HepG2 (cell line): ENCODE results near the gene UBE3B. TPM values are rescaled to one million over a fixed set of nuclear protein-coding genes. Genes with fewer than 3 reads are reported as not detected.

Source experiments
- ATAC-seq: fragments of 200-7000 bp; cut with Tn5 transposase; 3 replicates; pipeline ENCODE4 v1.9.1; 2020; ENCODE audit warnings: mild to moderate bottlenecking, moderate library complexity
- BruUV-seq: library from RNA; stranded (reverse); fragments of 400-500 nt; replicated peaks from 2 replicates; lab custom pipeline; 2021; lab: Mats Ljungman, UMichigan
- CTCF ChIA-PET: fragments of 300-600 bp; formaldehyde crosslinking; extraction: SDS; loops from one replicate; lab custom pipeline; 2021; ENCODE audit warnings: low total read pairs, inconsistent platforms, low intra/inter-chr PET ratio; lab: Yijun Ruan, JAX
- POLR2A ChIA-PET: fragments of 350-600 bp; sonication (Branson Sonifier 250); formaldehyde crosslinking; loops from one replicate; lab custom pipeline; 2020; ENCODE audit warnings: antibody characterized with exemption, inconsistent platforms; lab: Yijun Ruan, JAX
- DNase-seq: peaks from one replicate; pipeline ENCODE4 v3.0.0-alpha.2; 2015; ENCODE audit warnings: low spot score
- FAIRE-seq: peaks from 3 replicates; lab custom pipeline; 2011; peaks lifted over from hg19 to GRCh38; lab: Jason Lieb, UNC
- H2AFZ ChIP-seq: one replicate; pipeline ENCODE4 v1.6.1; 2011; ENCODE audit warnings: low read length, inconsistent platforms
- H3K27ac ChIP-seq: fragments of 300-600 bp; 3 replicates; pipeline ENCODE4 v1.8.0; 2011; ENCODE audit warnings: mixed run types, mild to moderate bottlenecking, mixed read lengths, low read length, inconsistent platforms; ENCODE audit not compliant: insufficient read depth; ENCODE audit errors: extremely low read length
- H3K27me3 ChIP-seq, 2 experiments: fragments of 200-600 bp in 1 of 2; 2 replicates in 1 of 2; 3 replicates in 1 of 2; pipeline versions ENCODE4 v1.6.0 to v1.8.0; 2011; ENCODE audit warnings: low read length in 2 of 2, mild to moderate bottlenecking in 2 of 2, moderate library complexity in 2 of 2, inconsistent platforms in 1 of 2; ENCODE audit not compliant: insufficient read depth in 2 of 2, control insufficient read depth in 1 of 2
- H3K36me3 ChIP-seq, 2 experiments: fragments of 200-600 bp in 1 of 2; replicated peaks in 1 of 2; 2 replicates in 1 of 2; 3 replicates in 1 of 2; pipeline versions ENCODE4 v1.5.1 to v1.8.0; 2011; ENCODE audit warnings: low read length in 2 of 2, inconsistent platforms in 1 of 2; ENCODE audit not compliant: insufficient read depth in 2 of 2, control insufficient read depth in 1 of 2
- H3K4me1 ChIP-seq: 2 replicates; pipeline ENCODE4 v1.5.1; 2012; ENCODE audit warnings: low read length, inconsistent platforms; ENCODE audit not compliant: insufficient read depth
- H3K4me2 ChIP-seq: 2 replicates; pipeline ENCODE4 v1.6.0; 2011; ENCODE audit warnings: low read depth, low read length, inconsistent platforms
- H3K4me3 ChIP-seq, 3 experiments: fragments of 200-600 bp in 1 of 3; sonication (generic), shearing (Covaris generic) in 1 of 3; replicated peaks in 1 of 3; 2 replicates each; pipeline ENCODE4 v1.5.1; 2011 to 2016; ENCODE audit warnings: low read length in 3 of 3, inconsistent platforms in 2 of 3, low read depth in 2 of 3, mild to moderate bottlenecking in 2 of 3, control low read depth in 1 of 3, mixed read lengths in 1 of 3; ENCODE audit not compliant: insufficient read depth in 1 of 3
- H3K79me2 ChIP-seq: one replicate; pipeline ENCODE4 v1.6.1; 2011; ENCODE audit warnings: low read length, inconsistent platforms; ENCODE audit not compliant: insufficient read depth
- H3K9ac ChIP-seq: 2 replicates; pipeline ENCODE4 v1.6.0; 2011; ENCODE audit warnings: mild to moderate bottlenecking, low read depth, low read length, inconsistent platforms; ENCODE audit not compliant: insufficient read depth
- H3K9me3 ChIP-seq: 2 replicates; pipeline ENCODE4 v1.5.1; 2012; ENCODE audit warnings: mild to moderate bottlenecking, low read length
- H4K20me1 ChIP-seq: 2 replicates; pipeline ENCODE4 v1.6.0; 2011; ENCODE audit warnings: inconsistent platforms, mild to moderate bottlenecking, low read length, moderate library complexity; ENCODE audit not compliant: insufficient read depth
- AKNA ChIP-seq: sonication (generic); formaldehyde crosslinking; IDR thresholded peaks from 2 replicates; pipeline ENCODE4 v1.4.0; 2020; ENCODE audit warnings: missing genetic modification reagents, borderline replicate concordance
- FOXO4 ChIP-seq: sonication (generic); formaldehyde crosslinking; conservative IDR thresholded peaks from 2 replicates; pipeline ENCODE4 v1.8.1; 2023; ENCODE audit warnings: missing genetic modification reagents
- GATA4 ChIP-seq: sonication (generic); IDR thresholded peaks from 2 replicates; pipeline ENCODE4 v1.6.1; 2016; ENCODE audit warnings: antibody characterized with exemption, low read depth, borderline replicate concordance
- HCFC1 ChIP-seq: fragments of 150-350 bp; IDR thresholded peaks from 2 replicates; pipeline ENCODE4 v1.6.1; 2014; ENCODE audit warnings: low read depth, low read length
- HNRNPUL1 ChIP-seq: fragments of 200-400 bp; formaldehyde crosslinking; IDR thresholded peaks from 2 replicates; pipeline ENCODE4 v1.6.1; 2017; ENCODE audit warnings: low read depth, mild to moderate bottlenecking, low read length, moderate library complexity
- MEIS1 ChIP-seq: sonication (generic); formaldehyde crosslinking; IDR thresholded peaks from 2 replicates; pipeline ENCODE4 v1.9.0; 2021; ENCODE audit warnings: mild to moderate bottlenecking, missing genetic modification reagents, moderate library complexity, borderline replicate concordance
- PHF20 ChIP-seq: sonication (generic); formaldehyde crosslinking; IDR thresholded peaks from 2 replicates; pipeline ENCODE4 v1.5.0; 2020; ENCODE audit warnings: mild to moderate bottlenecking, missing genetic modification reagents
- PRPF4 ChIP-seq: fragments of 200-400 bp; formaldehyde crosslinking; IDR thresholded peaks from 2 replicates; pipeline ENCODE4 v1.6.1; 2016; ENCODE audit warnings: low read length, low read depth; ENCODE audit not compliant: poor library complexity, severe bottlenecking
- RAD21 ChIP-seq: fragments of 450-650 bp; formaldehyde crosslinking; IDR thresholded peaks from 2 replicates; pipeline ENCODE4 v1.5.0; 2020; ENCODE audit warnings: mild to moderate bottlenecking
- RNF2 ChIP-seq: fragments of 450-650 bp; conservative IDR thresholded peaks from 2 replicates; pipeline ENCODE4 v1.6.1; 2016; ENCODE audit warnings: low read depth
- TRAFD1 ChIP-seq: sonication (generic); formaldehyde crosslinking; IDR thresholded peaks from 2 replicates; pipeline ENCODE4 v1.5.1; 2020; ENCODE audit warnings: missing genetic modification reagents, mild to moderate bottlenecking, borderline replicate concordance
- ZNF564 ChIP-seq: sonication (generic); formaldehyde crosslinking; IDR thresholded peaks from 2 replicates; pipeline ENCODE4 v1.8.1; 2023; ENCODE audit warnings: mild to moderate bottlenecking, missing genetic modification reagents
- ZNF616 ChIP-seq: sonication (generic); formaldehyde crosslinking; IDR thresholded peaks from 2 replicates; pipeline ENCODE4 v1.5.0; 2020; ENCODE audit warnings: low read depth, mild to moderate bottlenecking, missing genetic modification reagents
- ZNF619 ChIP-seq: sonication (generic); formaldehyde crosslinking; IDR thresholded peaks from 2 replicates; pipeline ENCODE4 v1.4.0; 2020; ENCODE audit warnings: mild to moderate bottlenecking, missing genetic modification reagents
- ZNF7 ChIP-seq: IDR thresholded peaks from 2 replicates; pipeline ENCODE4 v1.6.1; 2016; ENCODE audit warnings: missing biosample characterization, missing genetic modification reagents
- ZSCAN21 ChIP-seq: sonication (generic); formaldehyde crosslinking; IDR thresholded peaks from 2 replicates; pipeline ENCODE4 v1.8.0; 2022; ENCODE audit warnings: mild to moderate bottlenecking, missing genetic modification reagents, moderate library complexity, borderline replicate concordance
- WGBS: methylation state at CpG from one replicate; pipeline ENCODE4 v1.1.6; 2017; ENCODE audit warnings: low lambda C conversion rate; 5-methylcytosine and 5-hydroxymethylcytosine counted together
- in situ Hi-C: cut with HindIII; loops from 2 replicates; pipeline ENCODE4 v1.10.0; 2017; ENCODE audit warnings: low pct_unique_long_range_greater_than_20kb; ENCODE audit not compliant: extremely low pct_ligation_motif_present
- intact Hi-C: fragments of 100-400 bp; cut with micrococcal nuclease; formaldehyde crosslinking; loops from one replicate; pipeline ENCODE4 v1.10.0; 2022; ENCODE audit not compliant: unreplicated experiment
- polyA plus RNA-seq, 8 experiments: library from polyadenylated mRNA; depleted of rRNA in 3 of 8; stranded (reverse) in 7 of 8; unstranded in 1 of 8; fragments of >200 nt; fragmentation: Illumina TruSeq in 4 of 8; extraction: Trizol in 4 of 8; gene quantifications; 2 replicates each; pipeline versions ENCODE4 v1.2.1 to v1.2.3, GENCODE V29; 2011 to 2016; ENCODE audit warnings: low read depth in 4 of 8, missing spikeins in 1 of 8, mixed read lengths in 1 of 8; ENCODE audit not compliant: insufficient read depth in 1 of 8
- total RNA-seq, 5 experiments: library from RNA; depleted of rRNA; stranded (reverse); fragments of >200 nt; fragmentation: Illumina TruSeq; extraction: Trizol; gene quantifications; 2 replicates each; pipeline ENCODE4 v1.2.3, GENCODE V29; 2016; ENCODE audit warnings: low read depth in 1 of 5

UBE3B gene
- total and polyA plus RNA-seq, 2 of the 13 experiments (the other 11 are each of a cell fraction or from before 2014, with no cell fraction given): 22.7 to 25.3 TPM

- FAIRE-seq: peak; percentile 96
- POLR2A ChIA-PET: interaction anchor here (0.7 to 2.4 kb wide), 5 partner anchors 15 to 79 kb away, joined by 3 to 18 read pairs (median 3); partner anchors contain the start of genes KCTD10, MMAB, MVK and UBE3B
- no peaks in the 10 kb centered on the region for H3K27me3 ChIP-seq
- no peak overlapping the region for H2AFZ ChIP-seq
- no peaks in the 10 kb centered on the region for H4K20me1 ChIP-seq
- peak overlapping the region; percentile 77 for H3K27ac ChIP-seq
- peaks cover 26% of the 10 kb centered on the region for H3K4me1 ChIP-seq
- H3K4me3 ChIP-seq: peak overlapping the region in 1 of 3 experiments; percentile 41; a peak in 1 of 6 replicates
- intact Hi-C loops: loop anchor here (1.0 to 2.0 kb wide), 2 partner anchors 18 to 66 kb away; partner anchors contain the start of genes KCTD10 and UBE3B
- 9% methylated on average over 7 of the region's 7 CpGs for WGBS
- in situ Hi-C loops: no loop called here
- no peaks in the 10 kb centered on the region for H3K9me3 ChIP-seq
- DNase-seq: peak; percentile 93
- BruUV-seq: no TSS peak
- H3K9ac ChIP-seq: peak overlapping the region; percentile 47
- H3K4me2 ChIP-seq: peak overlapping the region; percentile 52
- no peaks in the 10 kb centered on the region for H3K79me2 ChIP-seq
- peaks cover 9 to 39% of the 10 kb centered on the region in 2 experiments for H3K36me3 ChIP-seq
- CTCF ChIA-PET: no interaction called here
- ATAC-seq: peak; percentile 100
- TF ChIP-seq PRPF4 (no peak), FOXO4 (CRISPR knock-in tag) (no peak), GATA4 (no peak), MEIS1 (CRISPR knock-in tag) (no peak), HCFC1 (no peak), ZNF7 (CRISPR knock-in tag) (no peak), ZNF564 (no peak), ZNF619 (CRISPR knock-in tag) (no peak), PHF20 (CRISPR knock-in tag) (no peak), ZNF616 (CRISPR knock-in tag) (no peak), HNRNPUL1 (no peak), ZSCAN21 (CRISPR knock-in tag) (peak; percentile 66; the same call in 1 of the 2 replicates), RAD21 (no peak), TRAFD1 (no peak), RNF2 (no peak), AKNA (no peak)
Observed at GRCh38 chr12:109494348-109494881, 17.0 kb downstream of the UBE3B start.
